IPS DF 4.7 (cell line): Measurements from ENCODE around the gene CSNK2A3.
"Not testable (repeated sequence)": the region's sequence is repeated elsewhere in the genome, so short reads cannot be mapped to it uniquely, and the experiment has no call there.

Source experiments
- DNase-seq: peaks from one replicate; pipeline ENCODE4 v3.0.0-alpha.2; 2013; ENCODE audit warnings: low spot score; ENCODE audit errors: extremely low read depth

Gene CSNK2A3

DNA sequence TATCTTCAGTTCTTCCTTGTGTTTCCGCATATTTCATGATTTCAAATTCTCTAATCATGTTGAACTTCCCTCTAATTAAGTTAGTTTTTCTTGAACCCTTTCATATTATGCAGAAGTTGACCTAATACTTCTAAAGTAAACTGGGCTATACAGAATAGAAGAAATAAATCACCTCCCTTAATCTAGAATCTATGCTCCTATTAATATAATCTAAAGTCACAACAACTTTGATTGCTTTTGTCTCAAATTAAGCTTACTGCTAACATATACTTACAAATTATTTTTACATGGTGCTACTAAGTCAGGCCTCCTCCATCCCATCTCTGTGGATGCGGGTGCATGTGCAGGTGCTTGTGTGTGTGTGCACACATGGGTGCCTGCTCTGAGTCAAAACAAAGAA is 27.3 kb upstream of the CSNK2A3 start:
- no peak for DNase-seq

DNA sequence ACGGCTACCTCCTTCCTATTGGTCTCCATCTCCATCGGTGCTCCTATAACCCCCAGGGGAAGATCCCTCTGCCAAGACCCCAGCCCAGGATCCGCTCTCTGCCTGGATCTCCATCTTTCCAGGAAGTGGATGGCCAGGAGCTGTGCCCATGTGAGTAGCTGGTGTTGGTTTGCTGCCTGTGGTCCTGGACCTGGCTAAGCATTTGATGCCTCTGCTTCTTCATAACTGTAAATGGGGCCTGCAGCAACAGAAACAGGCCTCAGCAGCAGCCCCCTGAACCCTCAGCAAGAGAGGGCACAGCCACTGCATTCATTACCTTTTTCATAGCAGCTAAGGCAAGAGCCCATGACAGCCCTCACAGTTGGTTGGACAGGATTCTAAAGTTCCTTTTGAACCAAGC is 26.6 kb upstream of the CSNK2A3 start:
- no peak for DNase-seq

DNA sequence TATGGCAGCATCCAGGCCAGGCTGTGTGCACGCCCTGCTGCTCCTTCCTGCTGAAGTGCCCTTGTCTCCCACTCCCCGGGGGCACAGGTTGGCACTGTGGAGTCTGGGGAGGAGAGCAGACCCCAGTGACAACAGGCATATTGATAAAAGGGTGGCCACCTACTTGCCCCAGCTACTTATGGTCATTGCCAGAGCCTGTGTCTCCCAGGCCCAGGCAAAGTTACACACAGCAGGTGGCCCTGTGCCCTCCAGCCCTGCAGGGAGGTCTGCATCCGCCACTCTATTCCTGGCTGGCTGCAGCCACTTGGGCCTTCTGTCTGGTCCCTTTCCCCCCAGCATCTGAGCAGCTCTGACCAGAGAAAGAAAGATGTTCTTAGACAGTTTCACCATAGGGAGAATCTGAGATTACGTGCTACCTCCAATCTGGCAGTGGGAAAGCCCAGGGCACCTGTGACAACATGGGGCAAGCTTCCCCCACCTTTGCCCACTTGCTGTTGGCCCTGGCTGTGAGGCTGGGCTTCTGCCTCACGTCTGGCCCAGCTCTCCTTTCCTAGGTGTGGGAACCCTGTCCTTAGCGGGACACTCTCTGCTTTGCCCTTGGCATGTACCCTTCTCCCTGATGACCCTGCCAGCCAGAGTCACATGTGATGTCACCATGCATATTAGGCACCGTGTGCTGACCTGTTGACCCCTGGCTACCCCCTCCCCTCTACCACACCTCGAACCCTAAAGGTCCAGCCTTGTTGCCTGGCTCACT is 25.3 kb upstream of the CSNK2A3 start:
- no peak for DNase-seq

DNA sequence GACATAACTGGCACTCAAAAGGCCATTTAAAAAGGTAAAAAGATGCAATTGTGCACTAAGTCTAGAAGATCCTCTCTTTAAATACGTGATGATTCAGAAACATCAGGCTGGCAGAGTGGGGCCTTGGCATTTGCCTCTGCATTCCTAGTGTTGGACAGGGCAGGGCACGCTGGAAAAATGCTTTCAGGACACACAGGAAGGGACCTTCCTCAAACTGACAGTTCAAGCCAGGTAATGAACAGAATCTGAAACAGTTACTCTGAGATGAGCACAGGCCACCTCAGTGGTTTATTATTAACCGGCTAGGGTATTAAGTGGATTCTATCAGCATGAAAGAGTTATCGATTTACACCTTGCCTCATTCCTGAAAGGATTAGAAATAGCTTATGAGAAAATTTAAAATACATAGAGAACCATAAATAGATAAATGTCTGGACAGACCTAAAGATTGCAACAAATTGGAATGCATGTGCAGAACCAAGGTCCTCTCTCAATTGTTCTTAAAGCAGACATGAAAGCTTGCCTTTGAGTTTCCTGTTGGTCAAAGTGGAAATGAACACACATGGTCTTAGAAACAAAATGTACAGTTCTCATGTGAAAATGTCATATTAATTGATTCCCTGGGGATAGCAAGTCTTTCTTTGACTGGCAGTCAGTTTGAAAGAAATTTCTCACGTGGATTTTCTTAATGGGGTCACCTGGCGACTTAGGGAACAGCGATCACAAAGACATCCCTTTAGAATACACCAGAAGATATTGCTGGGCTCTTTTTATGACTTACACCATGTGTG is 21.5 kb upstream of the CSNK2A3 start:
- no peak for DNase-seq

DNA sequence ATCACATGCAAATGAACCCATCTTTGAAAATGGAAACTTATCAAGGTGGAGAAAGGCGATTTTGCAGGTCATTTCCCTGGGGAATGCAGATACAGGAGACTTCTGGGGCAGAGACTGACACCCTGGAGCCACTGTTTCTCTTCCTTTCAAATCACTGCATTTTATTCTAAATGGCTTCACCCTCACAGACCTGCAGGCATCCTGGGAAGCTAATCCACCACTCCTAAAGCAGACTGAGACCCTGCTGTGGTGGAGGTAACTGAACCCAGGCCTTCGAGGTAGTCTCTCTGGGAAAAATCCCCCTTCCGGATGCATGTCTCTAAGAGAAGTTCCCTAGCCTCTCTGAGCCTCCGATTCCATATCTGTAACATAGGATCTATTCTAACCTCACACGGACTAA is 20.9 kb upstream of the CSNK2A3 start:
- no peak for DNase-seq

DNA sequence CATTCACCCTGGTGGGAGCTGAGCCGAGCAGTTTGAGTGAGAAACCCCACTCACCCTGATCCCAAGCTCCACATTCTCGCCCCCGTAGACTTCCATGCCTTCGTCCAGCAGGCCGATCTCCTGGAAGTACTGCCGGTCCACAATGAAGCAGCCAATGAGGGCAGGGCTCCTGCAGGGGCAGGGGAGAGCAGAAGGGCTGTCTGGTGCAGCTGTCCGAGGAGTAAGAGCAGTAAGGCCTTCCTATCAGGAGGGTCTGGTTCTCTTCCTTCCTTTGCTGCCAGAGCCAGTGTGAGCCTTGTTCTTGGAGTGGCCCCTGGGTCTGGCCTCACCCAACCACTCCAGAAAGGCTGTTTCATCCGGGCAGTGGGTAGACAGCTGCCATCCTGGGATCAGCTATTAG is 19.4 kb upstream of the CSNK2A3 start:
- DNase-seq = no peak

DNA sequence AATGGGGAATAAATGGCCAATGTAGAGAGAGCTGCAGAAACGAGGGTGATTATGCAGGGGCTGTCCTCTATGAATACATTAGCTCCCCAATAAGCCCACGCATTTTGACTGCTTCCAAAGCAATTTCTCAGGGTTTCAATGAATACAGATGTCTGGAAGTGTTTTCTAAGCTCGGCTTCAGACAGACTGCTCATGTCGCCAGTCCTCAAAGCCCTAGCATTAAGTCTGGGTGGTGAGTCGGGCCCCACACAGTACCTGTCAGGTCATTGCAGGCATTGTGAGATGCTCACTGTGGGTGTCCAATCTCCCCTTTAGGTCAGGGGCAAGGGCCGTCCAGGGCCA is 17.9 kb upstream of the CSNK2A3 start:
- DNase-seq = no peak

DNA sequence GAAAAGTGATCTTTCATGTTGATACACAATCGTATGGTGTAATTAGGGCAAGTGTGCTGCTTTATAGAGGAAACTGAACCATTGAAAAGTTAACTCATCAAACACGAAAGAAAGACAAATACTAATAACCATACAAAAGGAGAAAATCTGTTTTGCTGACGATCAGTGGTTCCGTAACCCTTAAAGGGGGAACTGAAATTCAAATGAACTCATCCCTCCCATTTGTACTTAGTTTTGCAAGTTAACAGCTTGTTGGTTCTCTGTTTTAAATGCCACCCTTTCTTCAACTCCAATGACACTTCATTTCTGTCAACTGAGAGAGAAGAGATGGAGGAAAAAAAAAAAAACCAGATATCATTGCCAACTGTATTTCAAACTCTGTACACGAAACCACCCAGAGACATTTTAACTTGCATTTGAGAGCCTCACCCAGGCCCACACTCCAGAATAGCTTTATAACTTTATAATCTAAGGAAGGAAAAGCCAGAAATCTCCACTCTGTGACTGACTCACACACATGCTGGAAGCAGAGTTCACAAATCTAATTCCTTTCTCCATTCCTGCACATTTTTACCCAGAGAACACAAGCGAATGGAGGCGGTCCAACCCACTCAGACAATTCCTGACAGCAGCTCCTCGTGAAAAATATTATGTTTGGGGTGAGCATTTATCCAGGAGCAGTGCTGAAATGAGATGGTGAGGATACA is 17.4 kb upstream of the CSNK2A3 start:
- DNase-seq = no peak

DNA sequence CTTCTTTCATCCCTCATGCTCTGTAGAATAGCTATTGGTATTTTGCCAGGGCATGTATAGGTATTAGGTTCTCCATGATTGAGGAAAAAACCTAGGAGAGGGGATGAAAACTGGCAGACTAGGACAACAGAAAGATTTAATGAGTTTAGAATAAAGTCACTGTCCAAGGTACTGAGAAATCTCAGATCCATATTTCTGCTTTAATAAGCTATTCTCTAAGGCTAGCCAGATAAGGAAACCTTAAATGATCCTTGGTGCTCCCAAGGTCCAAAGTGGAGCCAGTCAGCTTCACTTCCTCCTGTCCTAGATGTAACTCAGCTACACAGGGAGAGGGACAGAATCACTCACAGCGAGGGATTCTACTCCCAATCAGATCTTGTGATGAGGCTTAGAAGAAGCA is 13.7 kb upstream of the CSNK2A3 start:
- DNase-seq = no peak

DNA sequence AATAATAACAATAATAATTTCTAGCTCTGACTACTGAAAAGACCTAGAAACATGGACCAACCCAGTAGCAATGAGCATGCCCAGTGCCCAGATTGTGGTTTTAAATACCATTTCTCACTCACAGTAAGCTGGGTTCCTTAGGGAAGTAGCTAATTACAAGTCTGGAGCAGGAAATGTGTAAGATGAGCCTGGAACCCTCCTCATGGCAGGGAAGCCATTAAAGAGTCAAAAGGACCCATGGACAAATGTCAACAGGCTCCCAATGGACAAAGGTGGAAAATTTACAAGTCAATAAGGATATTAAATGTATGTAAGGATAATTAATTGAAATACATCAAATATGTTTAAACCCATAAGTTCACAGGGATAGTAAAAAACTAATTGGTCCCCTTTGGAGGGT is 10.6 kb upstream of the CSNK2A3 start:
- DNase-seq = peak; percentile 19

DNA sequence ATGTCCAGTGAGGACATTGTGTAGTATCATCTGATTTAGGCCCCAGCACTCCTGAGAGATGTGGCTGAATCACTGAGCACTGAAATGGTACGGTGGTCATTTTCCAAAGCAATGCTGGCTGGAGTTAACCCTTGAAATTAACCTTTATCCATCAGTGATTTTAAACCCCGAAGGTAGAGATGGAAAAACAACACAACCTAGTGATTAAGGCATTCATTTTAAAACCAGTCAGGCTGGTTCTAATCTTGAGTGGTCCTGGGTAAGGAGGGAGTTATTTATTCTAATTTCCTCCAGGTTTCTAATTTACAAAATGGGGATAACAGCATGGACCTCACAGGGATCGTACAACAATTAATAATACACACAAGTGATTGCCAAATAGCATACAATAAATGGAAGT is 6.6 kb upstream of the CSNK2A3 start:
- no peak for DNase-seq

DNA sequence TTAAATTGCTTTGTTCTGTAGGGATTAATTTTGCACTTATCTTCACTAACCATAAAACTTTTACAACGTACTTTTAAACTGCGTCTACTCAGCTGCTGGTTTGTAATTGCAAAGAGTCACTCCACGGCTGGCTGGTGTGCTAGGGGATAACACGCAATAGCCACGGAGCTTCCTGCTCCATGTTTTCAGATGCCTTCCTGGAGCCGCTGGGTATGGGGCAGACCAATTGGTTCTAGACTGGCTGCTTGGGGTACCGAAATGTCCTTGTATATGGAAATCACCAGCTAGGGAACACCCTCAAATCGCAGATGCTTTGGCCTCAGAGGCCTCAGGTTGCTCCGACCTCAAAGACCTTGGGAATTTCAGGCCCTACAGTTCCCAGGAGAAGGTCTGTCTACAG is 3.8 kb upstream of the CSNK2A3 start:
- no peak for DNase-seq

DNA sequence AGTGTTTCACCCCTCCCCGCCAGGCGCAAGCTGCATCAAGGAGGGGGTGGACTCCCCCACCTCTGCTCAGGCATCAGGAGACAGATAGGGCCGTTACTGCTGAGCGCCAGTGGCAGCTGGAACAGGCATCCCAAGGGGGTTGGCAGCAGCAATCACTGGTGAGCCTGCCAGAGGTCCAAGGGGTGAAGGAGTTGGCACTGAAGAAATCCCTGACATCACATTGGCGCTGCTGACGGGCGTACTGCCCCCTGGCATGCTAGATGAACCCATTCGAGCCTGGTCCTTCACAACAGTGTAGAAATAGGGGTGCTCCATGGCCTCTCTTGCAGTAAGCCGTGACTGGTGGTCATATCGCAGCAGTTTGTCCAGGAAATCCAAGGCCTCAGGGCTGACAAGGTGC is 1.2 kb downstream of the CSNK2A3 start:
- DNase-seq = not testable (repeated sequence)

DNA sequence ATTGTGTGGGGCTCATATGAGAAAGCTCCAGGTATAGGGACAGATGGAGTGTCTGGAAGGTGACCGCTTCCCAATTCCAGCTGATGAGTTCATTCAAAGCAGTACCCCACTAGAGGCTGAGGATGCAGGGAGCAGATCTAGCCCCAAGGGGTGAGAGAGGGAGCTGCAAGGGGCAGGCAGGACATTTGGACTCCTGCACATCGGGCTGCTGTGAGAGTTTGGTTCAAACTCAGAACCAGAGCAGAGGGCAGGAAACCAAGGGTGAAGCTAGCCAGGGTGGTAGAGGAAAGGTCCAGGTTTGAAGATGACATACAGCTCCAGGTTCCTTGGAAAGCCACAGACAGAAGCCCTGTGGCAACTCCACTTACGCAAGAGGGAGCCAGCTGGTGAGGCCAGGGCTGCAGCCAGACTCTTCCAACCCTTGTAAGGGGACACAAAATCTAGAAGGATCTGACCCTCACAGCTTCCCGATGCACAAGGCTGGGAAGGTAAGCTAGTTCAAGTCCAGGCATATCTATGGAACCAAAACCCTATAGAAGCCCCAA is 1.9 kb downstream of the CSNK2A3 start:
- no peak for DNase-seq

DNA sequence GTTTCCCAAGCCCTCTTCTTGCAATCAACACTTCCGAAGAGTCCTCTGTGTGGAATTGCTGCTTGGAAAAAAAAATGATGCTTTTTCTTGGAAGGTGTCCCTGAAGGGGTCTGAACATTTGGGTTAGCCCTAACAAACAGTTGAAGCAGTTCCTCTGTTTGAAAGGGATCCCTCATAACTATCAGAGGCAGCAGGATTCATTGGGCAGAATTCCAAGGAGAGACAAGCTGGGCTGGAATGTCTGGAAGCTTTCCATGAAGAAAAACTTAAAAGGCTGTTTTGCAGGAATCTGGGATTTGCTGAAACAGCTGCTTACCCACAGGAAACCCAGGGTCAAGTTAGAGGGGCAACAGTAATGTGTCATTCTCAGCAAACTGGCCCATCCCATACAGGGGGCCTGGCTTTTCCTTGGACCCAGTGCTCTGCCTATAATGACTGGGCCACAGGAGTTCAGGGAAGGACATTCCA is 3.1 kb downstream of the CSNK2A3 start:
- no peak for DNase-seq

DNA sequence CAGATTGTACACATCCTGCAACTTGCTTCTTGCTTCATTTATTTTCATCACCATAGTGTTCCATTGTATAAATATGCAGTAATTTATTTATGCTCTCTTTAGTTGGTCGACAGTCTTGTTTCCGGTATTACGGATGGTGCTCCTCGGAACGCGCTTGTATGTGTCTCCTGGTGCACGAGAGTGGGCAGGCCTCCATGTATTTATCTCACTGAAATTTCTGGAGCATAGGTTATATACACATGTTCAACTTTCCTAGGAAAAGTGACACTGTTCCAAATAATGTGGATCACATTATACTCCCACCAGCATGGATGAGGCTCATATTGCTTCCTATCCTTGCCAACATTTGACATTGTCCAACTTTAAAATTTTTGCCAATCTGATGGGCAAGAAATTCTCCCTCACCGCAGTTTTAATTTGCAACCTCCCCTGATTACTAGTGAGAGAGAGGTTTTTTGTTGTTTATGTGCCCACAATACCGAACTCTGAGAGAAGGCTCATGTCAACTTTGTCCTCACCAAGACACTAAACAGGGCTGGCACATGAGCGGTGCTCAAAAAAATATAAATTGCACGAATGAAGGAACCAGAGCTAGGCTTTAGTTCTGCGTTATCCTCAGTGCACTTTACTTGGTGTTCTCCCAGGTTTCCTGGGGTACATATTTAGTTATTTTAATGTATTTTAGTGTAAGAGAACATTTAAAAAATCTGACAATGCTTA is 3.8 kb downstream of the CSNK2A3 start:
- no peak for DNase-seq

DNA sequence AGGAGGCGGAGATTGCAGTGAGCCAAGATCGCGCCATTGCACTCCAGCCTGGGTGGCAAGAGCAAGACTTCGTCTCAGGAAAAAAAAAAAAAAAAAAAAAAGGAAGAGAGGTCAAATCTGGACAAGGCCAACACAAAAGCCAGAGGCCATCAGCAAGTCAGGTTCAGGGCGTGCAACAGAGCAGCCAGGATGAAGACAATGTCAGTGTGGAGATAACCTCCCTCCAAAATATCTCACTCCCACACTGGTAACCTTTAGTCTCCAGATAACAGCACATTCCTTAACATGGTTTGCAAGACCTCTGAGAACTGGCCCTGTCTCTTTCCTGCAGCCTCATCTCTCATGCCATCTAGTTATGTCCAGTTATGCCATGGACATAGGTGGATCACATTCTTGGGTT is 4.7 kb downstream of the CSNK2A3 start:
- DNase-seq = no peak

DNA sequence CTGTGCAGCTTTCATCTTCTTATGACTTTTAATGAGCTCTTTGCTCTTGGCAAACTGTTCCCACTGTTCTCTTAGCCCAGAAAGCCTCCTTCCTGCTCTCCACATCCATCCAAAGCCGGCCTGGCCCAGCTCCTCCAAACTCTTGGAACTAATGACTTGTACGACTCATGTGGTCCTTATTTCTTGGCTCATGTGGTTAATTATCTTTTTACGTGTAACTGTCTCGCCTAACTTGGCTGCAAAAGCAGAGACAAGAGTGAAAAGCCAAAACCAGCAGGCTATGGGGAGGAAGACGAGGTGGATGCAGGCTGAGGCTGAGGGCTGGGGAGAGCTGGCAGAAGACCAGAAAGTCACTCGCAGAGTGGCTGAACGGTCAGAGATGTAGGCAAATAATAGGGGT is 5.5 kb downstream of the CSNK2A3 start:
- DNase-seq = no peak

DNA sequence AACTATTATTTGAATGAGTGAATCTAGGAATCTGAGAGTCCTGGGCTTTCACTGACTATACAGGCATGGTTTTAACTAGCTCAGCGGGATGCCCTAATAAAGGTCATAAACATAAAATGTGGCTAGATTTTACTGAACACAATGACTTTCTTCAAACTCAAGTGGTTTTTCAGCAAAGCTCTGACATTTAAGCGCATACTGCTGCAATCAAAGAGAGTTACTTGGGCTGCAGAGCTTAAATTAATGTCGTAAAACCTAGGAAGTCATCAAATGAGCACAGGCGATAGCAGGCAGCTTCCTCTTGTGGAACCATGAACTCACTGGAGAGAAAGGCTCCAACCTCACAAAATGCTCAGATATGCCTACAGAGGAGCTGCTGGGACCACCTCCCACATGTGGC is 6.7 kb downstream of the CSNK2A3 start:
- no peak for DNase-seq

DNA sequence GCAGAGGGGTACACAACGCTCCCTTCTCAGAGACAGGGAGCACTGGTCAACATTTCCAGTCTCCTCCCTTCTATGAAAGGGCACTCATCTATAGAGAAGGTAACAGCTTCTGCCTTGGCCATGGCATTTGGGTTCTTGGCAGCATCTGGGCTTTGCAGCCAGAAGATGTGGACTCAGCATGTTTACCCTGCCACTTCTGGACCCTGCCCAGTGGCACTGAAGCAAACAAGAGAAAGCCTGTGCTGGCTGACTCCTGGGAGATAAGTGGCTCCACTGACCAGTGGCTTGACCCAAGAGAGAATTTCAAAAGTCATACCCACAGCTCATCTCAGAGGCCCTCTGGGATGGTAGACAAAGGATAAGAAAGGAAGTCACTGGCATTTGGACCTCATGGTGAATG is 8.0 kb downstream of the CSNK2A3 start:
- no peak for DNase-seq

DNA sequence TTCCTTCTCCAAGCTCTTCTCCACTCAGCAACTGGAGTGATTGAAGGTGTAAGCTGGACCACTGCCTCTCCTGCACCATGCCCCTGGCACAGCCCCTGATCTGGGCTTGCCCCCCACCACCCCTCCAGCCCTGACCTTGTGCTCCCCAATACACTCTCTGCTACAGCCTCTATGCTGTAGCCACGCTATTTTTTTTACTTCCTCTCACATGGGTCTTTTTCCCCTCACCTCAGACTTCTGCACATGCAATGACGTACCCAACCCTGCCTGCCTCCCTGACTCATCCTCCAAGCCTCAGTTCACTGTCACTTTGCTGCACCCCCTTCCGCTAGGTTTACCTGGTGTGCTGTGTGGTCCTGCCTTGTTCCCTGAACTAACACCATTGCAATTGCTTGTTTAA is 9.0 kb downstream of the CSNK2A3 start:
- DNase-seq = no peak
